ENCODE measurements around the gene OTULIN.

Gene OTULIN

DNA sequence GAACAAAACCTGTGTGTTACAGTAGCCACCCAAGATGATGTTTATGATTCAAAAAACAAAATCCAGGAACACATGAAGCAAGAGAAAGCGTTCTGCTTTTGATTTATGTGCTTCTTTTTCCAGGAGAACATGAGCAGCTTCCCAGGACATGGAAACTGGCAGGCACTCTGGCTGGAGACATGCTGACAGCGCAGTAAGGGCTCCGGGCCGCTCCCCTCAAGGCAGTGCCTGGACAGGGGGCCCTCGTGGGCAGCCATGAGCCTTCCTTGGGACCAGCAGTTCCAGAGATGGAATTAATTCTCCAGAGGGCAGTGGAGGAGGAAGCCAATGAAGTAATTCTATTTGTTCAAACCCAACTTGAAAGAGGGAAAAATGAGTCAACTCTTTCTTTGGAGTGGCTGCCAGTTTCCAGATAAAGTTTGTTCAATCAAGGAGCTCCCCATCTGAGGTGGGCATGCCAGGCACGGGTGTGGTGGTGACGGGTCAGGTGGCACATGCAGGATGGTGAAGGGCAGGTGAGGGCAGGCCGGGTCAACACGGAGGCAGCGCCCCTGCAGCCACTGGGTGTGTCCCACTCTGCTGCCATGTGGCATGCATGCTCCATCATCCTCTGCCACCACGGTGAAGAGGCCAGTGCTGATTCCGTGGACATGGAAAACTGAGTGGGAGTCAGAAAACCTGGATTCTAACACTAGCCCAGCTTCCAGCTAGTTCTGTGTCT lies 83.8 kb downstream of the OTULIN start:
- Histone ChIP-seq H3K27me3 (ENCODE audit: insufficient read depth, low read depth) (no peaks in the 10 kb centered on the region), H3K4me3 (IDR thresholded peaks at IDR 0.05; ENCODE audit: insufficient read depth, low read depth, low read length) (no peak overlapping the region), H3K9ac (no peak overlapping the region), H4K20me1 (ENCODE audit: insufficient read depth) (no peaks in the 10 kb centered on the region), H2AFZ (ENCODE audit: low read depth) (no peak overlapping the region), H3K36me3 (ENCODE audit: insufficient read depth) (no peaks in the 10 kb centered on the region), H3K4me2 (no peak overlapping the region), H3K27ac (no peak overlapping the region), H3K4me1 (ENCODE audit: low read depth, poor library complexity, severe bottlenecking) (no peaks in the 10 kb centered on the region), H3K79me2 (ENCODE audit: insufficient read depth, low read depth) (no peaks in the 10 kb centered on the region)
- TF ChIP-seq, protein P1, sequence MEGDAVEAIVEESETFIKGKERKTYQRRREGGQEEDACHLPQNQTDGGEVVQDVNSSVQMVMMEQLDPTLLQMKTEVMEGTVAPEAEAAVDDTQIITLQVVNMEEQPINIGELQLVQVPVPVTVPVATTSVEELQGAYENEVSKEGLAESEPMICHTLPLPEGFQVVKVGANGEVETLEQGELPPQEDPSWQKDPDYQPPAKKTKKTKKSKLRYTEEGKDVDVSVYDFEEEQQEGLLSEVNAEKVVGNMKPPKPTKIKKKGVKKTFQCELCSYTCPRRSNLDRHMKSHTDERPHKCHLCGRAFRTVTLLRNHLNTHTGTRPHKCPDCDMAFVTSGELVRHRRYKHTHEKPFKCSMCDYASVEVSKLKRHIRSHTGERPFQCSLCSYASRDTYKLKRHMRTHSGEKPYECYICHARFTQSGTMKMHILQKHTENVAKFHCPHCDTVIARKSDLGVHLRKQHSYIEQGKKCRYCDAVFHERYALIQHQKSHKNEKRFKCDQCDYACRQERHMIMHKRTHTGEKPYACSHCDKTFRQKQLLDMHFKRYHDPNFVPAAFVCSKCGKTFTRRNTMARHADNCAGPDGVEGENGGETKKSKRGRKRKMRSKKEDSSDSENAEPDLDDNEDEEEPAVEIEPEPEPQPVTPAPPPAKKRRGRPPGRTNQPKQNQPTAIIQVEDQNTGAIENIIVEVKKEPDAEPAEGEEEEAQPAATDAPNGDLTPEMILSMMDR (conservative IDR thresholded peaks at IDR 0.05; ENCODE audit: low read depth, low read length): no peak

Measured in KMS-11 (cell line).